Adipose tissue (tissue), 3 donors: Measurements from ENCODE around the gene CIPC. TPM values are rescaled to one million over a fixed set of nuclear protein-coding genes. Genes with fewer than 3 reads are reported as not detected.

Experiments
- H3K27ac ChIP-seq: one replicate; pipeline ENCODE4 v1.5.1; 2013; ENCODE audit warnings: low read depth, low read length
- WGBS, 3 donors: extraction: QIAGEN DNeasy Blood & Tissue Kit; methylation state at CpG; one replicate each; pipeline ENCODE4 v1.1.7; 2013; 5-methylcytosine and 5-hydroxymethylcytosine counted together
- polyA plus RNA-seq, 3 donors: library from polyadenylated mRNA; stranded (reverse); fragments of 200-250 nt; gene quantifications; one replicate each; pipeline ENCODE4 v1.2.3, GENCODE V29; 2013
- donor health status: healthy with polysubstance abuse.
- donor health status: Bipolar disorder and iron deficiency.
- donor health status: healthy.

CIPC gene
- polyA plus RNA-seq, 3 donors = 5.1 to 8.0 (median 7.7) TPM

DNA sequence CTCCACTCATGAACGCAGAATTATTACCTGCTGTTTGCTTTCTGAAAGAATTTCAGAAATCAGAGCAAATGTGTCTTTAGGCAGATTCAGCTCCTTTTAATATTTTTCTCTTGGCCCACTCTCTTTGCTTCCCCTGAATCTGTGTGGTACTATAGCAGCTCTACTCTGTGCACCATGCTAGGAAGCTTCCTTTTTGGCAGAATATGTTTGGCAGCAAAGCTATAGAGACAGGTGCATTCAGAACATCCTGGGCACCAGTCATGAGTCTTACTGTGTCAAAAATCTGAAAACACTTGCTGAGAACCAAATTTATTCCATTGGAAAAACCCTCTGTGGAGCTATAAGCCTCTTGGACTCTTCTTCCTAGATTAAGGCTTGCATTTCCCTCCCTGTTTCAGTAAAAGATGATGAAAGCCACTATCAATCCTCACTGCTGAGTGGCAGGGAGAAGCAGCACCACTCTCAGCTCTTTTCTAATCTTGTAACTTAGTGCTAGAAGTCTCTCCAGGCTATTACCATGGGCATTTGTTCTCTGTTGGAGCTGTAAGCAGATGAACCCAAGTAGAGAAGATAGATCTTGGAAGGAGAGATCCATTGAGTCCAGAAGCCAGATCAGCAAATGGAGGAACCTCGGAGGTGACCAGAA is 18.2 kb downstream of the CIPC start:
- WGBS, 3 donors = 89 to 98% (median 95%) methylated on average over 2 of the region's 2 CpGs

DNA sequence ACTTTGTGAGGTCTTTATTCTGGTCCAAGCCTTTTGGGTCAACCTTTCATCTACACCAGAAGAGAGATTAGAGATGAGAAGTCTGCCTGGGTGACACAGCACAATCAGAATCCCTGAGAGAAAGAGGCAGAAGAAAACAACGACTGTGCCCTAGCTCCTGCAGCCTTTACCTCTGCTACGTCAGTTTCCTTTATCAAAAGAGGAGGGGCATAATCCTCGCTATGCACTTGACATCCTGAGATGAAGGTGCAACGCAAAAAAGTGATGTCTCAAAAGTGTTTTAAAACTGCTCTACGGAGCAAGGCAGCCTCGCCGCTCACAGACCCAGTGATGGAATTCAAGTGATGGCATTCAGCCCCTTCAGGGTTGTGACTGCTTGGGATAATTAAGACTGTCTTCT is 21.8 kb downstream of the CIPC start:
- 91 to 96% (median 93%) methylated on average over 7 of the region's 7 CpGs for WGBS, 3 donors
- H3K27ac ChIP-seq = no peak overlapping the region

More for the DNA sequence above, 18.2 kb downstream of the CIPC start:
- no peak overlapping the region for H3K27ac ChIP-seq

DNA sequence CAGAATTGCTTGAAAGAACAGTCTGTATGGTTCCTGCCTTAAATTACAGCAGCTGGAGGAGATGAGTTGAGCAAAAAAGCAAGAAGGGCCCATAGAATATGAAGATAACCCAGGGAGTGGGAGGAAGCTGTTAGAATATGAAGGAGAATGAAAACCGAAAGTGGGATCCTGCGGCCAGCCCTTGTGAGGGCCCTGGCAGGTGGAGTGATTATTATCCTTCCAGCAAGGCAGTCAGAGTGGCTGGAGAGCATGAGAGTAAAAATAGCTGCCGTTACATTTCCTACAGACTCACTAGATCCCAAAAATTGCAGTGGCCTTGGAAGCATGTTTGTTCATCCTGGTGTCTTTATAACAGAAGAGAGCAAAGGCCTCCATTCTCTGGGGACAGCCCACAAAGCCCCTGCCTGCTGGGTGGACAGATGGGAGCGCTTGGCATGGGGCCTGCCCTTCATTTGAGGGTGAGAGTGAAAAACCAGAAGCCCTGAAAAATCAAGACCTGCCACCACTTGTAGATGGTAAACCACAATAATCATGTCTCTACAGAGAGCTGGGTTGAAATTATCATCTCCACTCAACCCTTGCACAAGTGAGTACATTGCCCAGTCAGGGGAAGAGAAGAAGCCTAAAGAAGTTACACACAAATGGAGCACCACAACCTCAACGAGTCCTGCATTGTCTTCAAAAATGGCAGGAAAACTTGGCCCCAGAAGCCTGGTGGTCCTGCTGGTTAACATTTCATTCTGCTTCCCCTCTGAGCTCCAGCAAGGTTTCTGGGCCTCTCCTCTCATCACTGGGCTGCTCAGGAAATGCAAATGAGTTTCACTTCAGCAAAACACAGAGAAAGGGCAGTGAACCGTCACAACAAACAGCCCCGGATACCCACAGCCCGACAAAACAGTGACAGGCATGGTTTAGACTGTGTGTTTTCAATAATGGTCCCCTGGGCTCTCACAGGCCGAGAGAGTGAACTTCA is 23.0 kb downstream of the CIPC start:
- WGBS, 3 donors = 59 to 73% (median 70%) methylated on average over 9 of the region's 9 CpGs

DNA sequence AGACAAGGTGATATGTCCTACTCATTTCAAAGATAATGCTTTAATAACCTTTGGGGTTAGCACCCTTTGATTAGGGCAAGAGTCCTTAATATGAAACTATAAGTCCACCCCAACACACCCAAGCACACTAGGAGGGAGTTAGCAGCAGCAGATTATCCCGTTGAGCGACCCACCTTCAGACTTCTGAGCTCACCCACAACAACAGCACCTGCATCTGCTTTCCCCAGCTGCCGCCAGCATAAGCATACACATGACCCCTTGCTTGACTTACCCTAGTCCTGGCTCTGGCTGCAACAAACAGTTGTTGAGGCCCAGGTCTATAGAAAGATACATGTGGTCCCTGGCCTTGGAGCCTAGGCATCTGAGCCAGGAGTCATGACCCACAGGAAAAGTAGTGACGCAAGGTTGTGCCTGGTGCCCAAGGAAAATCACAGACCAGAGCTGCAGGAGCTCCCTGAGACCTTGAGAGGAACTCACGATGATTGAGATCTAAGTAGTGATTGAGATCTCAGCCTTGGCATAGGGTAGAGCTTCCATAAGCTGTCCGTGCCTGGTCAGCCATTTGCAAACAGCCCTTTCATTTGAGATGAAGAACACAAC is 24.6 kb downstream of the CIPC start:
- no peak overlapping the region for H3K27ac ChIP-seq
- 69 to 86% (median 80%) methylated on average over 6 of the region's 6 CpGs for WGBS, 3 donors

More for the DNA sequence above, 23.0 kb downstream of the CIPC start:
- no peak overlapping the region for H3K27ac ChIP-seq

DNA sequence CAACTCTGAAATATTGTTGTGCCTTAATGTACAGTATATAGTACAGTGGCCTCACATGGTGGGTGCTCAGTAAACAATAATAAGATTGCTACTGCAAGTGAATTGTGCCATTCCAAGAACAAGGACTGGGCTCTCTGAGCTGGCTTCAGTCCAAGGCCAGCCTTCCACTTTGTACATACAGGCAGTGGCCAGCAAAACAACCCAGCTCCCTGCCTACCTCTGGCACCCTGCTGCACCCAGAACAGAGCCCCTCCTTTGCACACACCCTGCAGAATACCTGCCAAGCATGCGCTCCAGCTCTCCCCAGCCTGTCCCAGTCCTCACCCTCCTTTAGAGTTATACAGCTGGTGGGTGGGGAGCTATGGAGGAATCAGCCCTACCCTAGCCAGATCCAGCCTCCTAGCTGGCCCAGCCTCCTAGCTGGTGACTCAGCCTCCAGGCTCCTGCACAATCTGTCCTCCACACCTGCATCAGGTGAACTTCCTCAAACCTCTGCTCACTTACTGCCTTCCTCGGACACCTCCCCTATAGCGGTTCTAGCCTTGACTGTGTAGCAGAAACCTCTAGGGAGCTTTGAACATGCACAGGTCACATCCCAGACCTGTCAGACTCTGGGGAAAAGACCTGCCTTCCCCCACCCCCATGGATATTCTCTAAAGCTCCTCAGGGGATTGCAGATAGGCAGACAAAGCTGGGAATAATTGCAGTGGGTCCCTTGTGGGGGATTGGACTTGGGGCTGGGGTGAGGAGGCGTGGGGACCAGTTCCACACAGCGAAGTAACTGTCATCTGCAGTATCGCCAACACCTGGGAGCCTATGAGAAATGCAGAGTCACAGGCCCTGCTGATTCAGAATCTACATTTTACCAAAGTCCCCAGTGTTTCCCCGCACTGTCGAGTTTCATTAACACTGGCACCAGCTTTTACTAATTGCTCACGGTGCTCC is 25.6 kb downstream of the CIPC start:
- WGBS, 3 donors = 57 to 80% (median 77%) methylated on average over 9 of the region's 9 CpGs
- H3K27ac ChIP-seq = no peak overlapping the region

DNA sequence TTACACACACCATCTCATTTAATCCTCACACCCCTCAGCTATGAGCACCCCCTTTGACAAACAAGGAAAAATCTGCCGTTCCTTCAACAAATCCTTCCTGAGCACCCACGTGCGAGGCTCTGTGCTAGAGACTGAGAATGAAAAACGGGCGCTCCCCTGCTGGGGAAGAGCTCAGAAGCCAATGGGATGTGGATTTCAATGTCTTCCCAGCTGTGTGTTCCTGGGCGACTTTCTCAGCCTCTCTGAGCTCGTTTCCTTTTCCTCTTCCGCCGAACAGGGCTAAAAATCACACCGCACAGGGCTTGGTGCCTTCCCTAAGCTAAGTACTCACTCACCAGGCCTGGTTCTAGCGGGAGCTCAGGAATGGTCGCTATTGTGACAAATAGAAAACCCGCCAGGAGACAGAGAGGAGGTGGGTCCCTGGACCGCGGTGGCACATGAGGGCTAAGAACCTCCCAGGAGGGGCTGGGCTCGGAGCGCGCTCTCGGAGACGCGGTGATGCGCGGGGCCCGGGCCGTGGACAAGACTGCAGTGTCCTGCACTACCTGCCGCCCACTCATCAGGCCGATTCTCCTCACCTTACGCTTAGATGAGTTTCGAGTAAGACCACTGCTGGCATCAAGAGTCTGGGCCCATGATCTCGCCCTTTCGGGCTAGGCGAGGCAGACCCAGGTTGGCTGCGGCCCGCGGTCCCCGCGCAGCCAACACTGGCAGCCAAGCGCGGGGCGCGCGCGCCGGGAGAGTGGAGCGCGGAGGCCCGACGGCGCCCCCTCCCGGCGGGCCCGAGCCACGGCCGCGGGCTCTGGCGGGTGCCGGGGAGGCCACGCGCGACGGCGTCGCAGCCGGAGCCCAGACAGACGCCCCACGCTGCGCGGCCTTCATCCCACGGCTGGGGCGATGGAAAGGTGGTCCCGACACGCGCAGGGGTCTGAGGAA is 26.6 kb downstream of the CIPC start:
- no peak overlapping the region for H3K27ac ChIP-seq
- 6 to 8% (median 7%) methylated on average over 72 to 73 of the region's 73 CpGs for WGBS, 3 donors

DNA sequence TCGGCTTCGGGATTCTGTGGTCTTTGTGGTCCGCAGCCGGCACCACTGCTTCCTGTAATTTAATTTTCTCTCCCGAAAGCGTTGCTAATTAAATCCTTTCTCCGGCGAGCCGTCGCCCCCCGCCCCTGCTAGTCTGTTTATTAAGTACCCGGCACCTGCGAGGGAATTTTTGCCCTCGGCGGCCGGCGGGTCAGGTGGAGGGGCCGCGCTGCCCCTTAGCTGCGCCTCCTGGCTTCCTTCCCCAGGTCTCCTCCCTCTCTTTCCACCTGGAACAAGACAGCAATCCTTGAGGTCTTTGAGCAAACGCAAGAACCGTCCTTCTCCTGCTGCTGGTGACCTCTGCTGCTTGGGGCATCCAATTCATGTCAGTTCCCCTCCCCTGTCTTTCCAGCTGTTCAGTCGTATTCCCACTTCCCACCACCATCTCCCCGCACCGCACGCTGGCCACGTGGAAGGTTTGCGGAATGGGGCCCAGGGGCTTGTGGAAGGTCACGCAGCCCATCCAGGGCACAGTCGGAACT is 27.3 kb downstream of the CIPC start:
- WGBS, 3 donors = 15 to 17% (median 17%) methylated on average over 30 of the region's 30 CpGs
- H3K27ac ChIP-seq = no peak overlapping the region

DNA sequence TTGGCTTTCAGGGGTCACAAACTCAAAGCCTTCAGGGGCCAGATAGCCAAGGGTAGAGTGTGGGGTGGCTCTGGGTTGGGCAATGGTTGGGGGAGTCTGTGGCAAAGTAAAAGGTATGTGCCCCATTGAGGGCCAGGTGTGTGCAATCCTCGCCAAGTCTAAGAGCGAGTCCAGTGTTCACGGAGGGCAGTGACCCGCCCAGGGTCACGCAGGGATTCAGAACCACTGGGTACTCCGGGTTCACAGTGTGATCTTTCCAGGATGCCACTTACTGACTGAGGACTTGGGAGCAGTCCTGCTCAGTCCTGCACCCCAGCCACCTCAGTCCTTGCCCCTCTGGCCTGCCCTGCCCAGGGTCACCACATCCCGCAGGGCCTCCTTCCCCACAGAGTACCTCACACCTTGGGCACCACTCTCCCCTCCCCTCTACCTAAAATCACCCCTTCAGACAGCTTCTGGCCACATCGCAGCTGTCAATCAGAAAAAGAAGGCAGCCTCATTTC is 27.8 kb downstream of the CIPC start:
- 90 to 94% (median 94%) methylated on average over 8 of the region's 8 CpGs for WGBS, 3 donors

DNA sequence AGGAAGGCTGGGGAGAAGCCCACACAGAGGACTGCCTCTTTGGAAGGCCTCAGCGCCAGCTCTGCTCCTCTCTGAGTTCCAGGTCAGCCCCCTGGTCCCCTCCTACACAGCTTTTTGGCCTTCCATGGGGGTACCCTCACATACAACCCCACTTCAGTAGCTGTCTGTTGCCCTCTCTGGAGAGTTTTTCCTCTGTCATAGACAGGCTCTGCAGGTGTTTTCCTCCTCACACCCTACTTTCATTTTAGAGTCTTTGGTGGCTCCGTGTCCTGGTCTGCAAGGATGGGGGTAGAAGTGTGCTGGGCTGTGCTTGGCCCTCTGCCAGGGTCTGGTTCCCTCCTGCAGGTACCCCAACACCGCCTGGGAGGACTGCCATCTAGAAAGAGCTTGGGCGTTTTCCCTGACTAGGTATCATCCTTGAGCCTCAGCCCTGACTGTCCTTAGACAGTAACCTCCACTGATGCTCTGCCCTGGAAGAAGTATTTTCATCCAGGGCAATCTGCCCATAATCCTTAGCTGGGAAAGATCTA is 28.5 kb downstream of the CIPC start:
- H3K27ac ChIP-seq = no peak overlapping the region
- 85 to 91% (median 87%) methylated on average over 4 of the region's 4 CpGs for WGBS, 3 donors

More for the DNA sequence above, 27.8 kb downstream of the CIPC start:
- H3K27ac ChIP-seq = no peak overlapping the region

DNA sequence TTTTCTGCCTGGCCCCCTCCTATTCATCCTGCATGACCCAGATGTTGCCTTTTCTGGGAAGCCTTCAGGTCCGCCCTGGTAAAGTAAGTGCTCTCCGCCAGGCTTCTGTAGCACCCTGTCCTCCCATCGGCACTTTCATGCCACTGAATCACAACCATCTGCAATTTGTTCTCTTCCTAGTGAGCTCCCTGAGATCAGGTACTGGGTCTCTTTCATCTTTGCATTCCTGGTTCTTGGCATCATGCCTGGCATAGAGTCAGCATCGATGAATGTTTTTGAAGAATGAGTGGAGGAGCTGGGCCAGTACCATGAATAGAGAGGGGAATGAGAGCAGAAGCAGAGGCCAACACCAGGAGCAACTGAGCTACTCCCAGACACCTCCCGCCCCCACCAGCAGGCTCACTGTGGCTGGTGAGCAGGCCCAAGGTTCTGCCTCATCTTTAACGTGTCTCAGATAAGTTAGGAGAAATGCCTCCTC is 30.4 kb downstream of the CIPC start:
- no peak overlapping the region for H3K27ac ChIP-seq
- WGBS, 3 donors = 66 to 72% (median 66%) methylated on average over 6 of the region's 6 CpGs

DNA sequence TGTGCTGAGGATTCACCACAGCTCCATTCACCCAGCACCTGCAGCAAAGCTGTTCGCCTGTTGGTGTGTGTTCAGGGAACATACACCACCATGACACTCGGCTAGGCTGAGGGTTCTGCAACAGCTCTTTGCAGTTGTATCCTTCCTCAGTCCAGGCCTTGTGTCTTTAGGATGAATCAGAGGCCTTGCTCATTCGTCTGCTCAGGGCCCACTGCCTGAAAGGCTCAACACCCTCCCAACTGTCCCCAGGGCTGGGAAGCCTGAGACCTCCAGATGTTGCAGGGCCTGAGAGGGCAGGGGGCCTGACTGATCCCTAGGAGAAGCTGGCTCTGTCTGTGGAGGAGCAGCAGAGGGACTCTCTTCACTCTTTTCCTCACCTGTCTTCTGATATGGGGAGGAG is 32.3 kb downstream of the CIPC start:
- 62 to 69% (median 68%) methylated on average over 3 of the region's 3 CpGs for WGBS, 3 donors
- no peak overlapping the region for H3K27ac ChIP-seq

DNA sequence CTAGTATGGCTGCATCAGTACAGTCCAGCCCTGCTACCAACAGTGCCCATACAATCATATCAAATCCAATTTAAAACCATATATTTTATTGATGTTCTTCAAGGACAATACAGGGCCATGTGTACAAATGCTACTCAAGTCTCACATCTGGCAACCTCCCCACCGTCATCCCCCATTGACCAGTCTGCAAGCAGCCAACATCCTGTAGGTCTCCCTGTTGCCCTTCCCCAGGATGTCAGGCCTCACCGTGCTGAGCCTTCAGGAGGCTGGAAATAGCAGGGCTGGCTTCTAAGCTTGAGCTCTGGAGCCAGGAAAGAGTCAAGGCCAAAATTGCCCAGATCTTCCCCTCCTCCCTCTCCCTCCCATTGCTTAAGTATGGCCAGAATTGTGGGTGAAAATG is 33.1 kb downstream of the CIPC start:
- no peak overlapping the region for H3K27ac ChIP-seq
- WGBS, 3 donors = 62 to 71% (median 65%) methylated on average over 2 of the region's 2 CpGs

DNA sequence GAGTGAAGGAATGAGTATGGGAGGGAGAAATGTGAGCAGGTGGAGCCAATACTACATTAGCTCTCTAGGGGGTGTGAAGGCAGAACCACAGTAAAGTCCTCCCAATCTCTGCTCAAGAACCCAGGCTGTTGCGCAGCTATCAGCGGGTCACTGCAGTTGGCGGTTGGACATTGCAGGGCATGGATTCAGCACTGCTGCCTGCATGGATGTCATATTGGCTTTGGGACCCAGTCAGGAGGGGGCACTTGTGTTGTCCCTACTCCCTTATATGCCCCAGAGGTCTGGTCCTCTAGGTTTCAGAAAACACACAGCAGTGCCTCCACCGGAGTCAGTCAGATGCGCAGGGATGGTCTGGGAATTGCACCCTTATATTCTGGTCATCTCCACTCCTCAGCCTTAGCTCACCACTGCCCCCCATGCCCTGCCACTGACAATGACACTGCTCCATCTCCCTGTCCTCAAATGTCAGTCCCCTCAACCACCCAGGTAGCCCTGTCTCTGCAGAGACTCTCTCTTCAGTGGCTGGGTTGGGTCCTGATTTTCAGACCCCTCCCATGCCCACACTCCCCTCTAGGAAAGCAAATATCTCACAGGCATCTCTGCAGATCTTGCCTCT is 33.9 kb downstream of the CIPC start:
- H3K27ac ChIP-seq = no peak overlapping the region
- WGBS, 3 donors = 83 to 96% (median 95%) methylated on average over 5 of the region's 5 CpGs

DNA sequence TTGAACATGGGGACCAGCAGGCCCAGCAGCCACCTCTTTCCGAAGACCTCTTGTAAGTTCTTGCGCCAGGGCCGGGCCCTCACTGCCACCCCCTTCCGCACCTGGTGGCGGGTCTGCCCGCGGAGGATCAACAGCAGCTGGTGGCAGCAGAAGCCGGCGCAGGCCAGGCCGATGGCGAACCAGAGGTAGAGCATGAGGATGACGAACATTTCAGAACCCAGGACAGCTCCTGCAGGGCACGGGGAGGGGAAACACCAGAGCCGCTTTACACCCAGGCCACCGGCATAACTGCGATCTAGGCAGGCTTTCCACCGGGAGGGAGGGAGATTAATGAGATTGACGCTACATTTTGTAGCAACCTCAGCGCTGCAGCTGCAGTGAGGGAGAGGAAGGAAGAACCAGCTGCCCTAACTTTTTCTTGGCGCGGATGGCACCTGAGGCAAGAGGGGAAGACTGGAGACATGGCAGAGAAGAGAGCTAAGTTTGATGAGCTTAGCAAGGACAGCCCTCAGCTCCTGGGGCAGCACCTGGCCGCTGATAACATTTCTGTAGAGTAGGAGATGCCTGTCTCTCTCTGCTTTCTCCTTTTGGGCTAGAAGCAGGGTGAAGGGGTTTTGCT is 35.8 kb downstream of the CIPC start:
- H3K27ac ChIP-seq = no peak overlapping the region
- 6 to 12% (median 9%) methylated on average over 22 of the region's 22 CpGs for WGBS, 3 donors

DNA sequence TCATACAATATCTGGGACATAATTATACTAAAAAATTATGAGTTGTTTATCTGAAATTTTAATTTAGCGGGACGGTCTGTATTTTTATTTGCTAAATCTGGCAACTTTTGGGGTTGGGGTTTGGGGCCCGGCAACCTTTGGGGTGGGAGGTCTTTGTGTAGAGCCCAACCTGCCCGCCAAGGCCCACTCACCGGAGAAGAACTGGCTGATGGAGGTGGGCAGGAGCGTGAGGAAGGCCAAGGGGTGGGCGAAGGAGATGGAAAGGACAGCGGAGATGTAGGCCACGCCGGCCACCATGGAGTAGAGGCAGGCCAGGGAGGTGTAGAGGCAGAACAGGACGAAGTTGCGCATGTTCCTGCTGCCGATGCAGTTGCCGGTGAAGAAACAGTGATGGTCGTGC is 41.0 kb downstream of the CIPC start:
- WGBS, 3 donors = 76 to 84% (median 84%) methylated on average over 15 of the region's 15 CpGs
- no peak overlapping the region for H3K27ac ChIP-seq
